K562 (cell line): ENCODE measurements around the gene PLAC8. TPM values are rescaled to one million over a fixed set of nuclear protein-coding genes. Genes with fewer than 3 reads are reported as not detected.

Experiments used
- ATAC-seq: fragments of 200-7000 bp; cut with Tn5 transposase; 3 replicates; pipeline ENCODE4 v1.9.1; 2020; ENCODE audit warnings: moderate library complexity
- BruUV-seq: library from RNA; stranded (reverse); fragments of 400-500 nt; replicated peaks from 2 replicates; lab custom pipeline; 2021; lab: Mats Ljungman, UMichigan
- CTCF ChIA-PET: fragments of 300-600 bp; formaldehyde crosslinking; extraction: SDS; loops from one replicate; lab custom pipeline; 2021; ENCODE audit warnings: low intra/inter-chr PET ratio; lab: Yijun Ruan, JAX
- POLR2A ChIA-PET: fragments of 300-600, 350-650 bp; sonication (Branson Sonifier 250); formaldehyde crosslinking; extraction: SDS; loops from one replicate; lab custom pipeline; 2021; ENCODE audit warnings: antibody characterized with exemption, inconsistent platforms; lab: Yijun Ruan, JAX
- DNase-seq, 4 experiments: peaks; one replicate each; pipeline versions ENCODE4 v3.0.0 to v3.0.0-alpha.2; 2011 to 2018; ENCODE audit warnings: low spot score in 3 of 4, mixed read lengths in 3 of 4; ENCODE audit errors: extremely low read depth in 1 of 4
- FAIRE-seq: peaks from 2 replicates; lab custom pipeline; 2011; peaks lifted over from hg19 to GRCh38; lab: Jason Lieb, UNC
- H2AFZ ChIP-seq: 2 replicates; pipeline ENCODE4 v1.6.0; 2011; ENCODE audit warnings: low read depth, low read length, control low read depth, inconsistent platforms
- H3K27ac ChIP-seq: fragments of 200-600 bp; 3 replicates; pipeline ENCODE4 v1.8.0; 2011; ENCODE audit warnings: low read depth, mild to moderate bottlenecking, control low read depth, inconsistent platforms, low read length, moderate library complexity, mixed read lengths; ENCODE audit errors: extremely low read depth
- H3K27me3 ChIP-seq, 2 experiments: fragments of 300-600 bp in 1 of 2; 2 replicates in 1 of 2; 3 replicates in 1 of 2; pipeline versions ENCODE4 v1.6.0 to v1.8.0; 2011; ENCODE audit warnings: inconsistent platforms in 2 of 2, low read length in 2 of 2, mild to moderate bottlenecking in 1 of 2, mixed read lengths in 1 of 2, moderate library complexity in 1 of 2; ENCODE audit not compliant: control insufficient read depth in 2 of 2, insufficient read depth in 2 of 2
- H3K36me3 ChIP-seq: fragments of 300-600 bp; 3 replicates; pipeline ENCODE4 v1.8.0; 2011; ENCODE audit warnings: mild to moderate bottlenecking, low read length, inconsistent platforms; ENCODE audit not compliant: control insufficient read depth, insufficient read depth
- H3K4me1 ChIP-seq, 2 experiments: fragments of 200-600 bp in 1 of 2; replicated peaks in 1 of 2; 2 replicates in 1 of 2; 3 replicates in 1 of 2; pipeline versions ENCODE4 v1.5.1 to v1.8.0; 2011; ENCODE audit warnings: inconsistent platforms in 2 of 2, low read length in 2 of 2, mild to moderate bottlenecking in 1 of 2, mixed read lengths in 1 of 2, moderate library complexity in 1 of 2; ENCODE audit not compliant: control insufficient read depth in 2 of 2, insufficient read depth in 2 of 2
- H3K4me2 ChIP-seq: 2 replicates; pipeline ENCODE4 v1.6.1; 2011; ENCODE audit warnings: low read length, control low read depth, inconsistent platforms, mixed read lengths; ENCODE audit not compliant: insufficient read depth
- H3K4me3 ChIP-seq: fragments of 200-600 bp; sonication (generic), shearing (Covaris generic); 2 replicates; pipeline ENCODE4 v1.5.1; 2016; ENCODE audit warnings: control low read depth, inconsistent platforms
- H3K79me2 ChIP-seq: fragments of 200-600 bp; 3 replicates; pipeline ENCODE4 v1.8.0; 2011; ENCODE audit warnings: low read length, inconsistent platforms; ENCODE audit not compliant: control insufficient read depth, insufficient read depth
- H3K9ac ChIP-seq, 2 experiments: 2 replicates each; pipeline versions ENCODE4 v1.6.0 to v1.6.1; 2011; ENCODE audit warnings: low read depth in 2 of 2, low read length in 2 of 2, control low read depth in 1 of 2, inconsistent platforms in 1 of 2, mild to moderate bottlenecking in 1 of 2, mixed read lengths in 1 of 2; ENCODE audit not compliant: insufficient read depth in 1 of 2
- H3K9me1 ChIP-seq: one replicate; pipeline ENCODE4 v1.6.0; 2011; ENCODE audit warnings: inconsistent platforms, mild to moderate bottlenecking, low read length, moderate library complexity; ENCODE audit not compliant: control insufficient read depth, insufficient read depth
- H3K9me3 ChIP-seq: replicated peaks from 2 replicates; pipeline ENCODE4 v1.5.1; 2011; ENCODE audit warnings: low read depth, low read length, inconsistent platforms; ENCODE audit not compliant: control insufficient read depth, insufficient read depth
- H4K20me1 ChIP-seq: replicated peaks from 2 replicates; pipeline ENCODE4 v1.6.1; 2011; ENCODE audit warnings: low read length, inconsistent platforms, mixed read lengths; ENCODE audit not compliant: control insufficient read depth, insufficient read depth
- ARID1B ChIP-seq: fragments of 450-650 bp; IDR thresholded peaks from 2 replicates; pipeline ENCODE4 v1.6.1; 2016; ENCODE audit warnings: antibody characterized with exemption, mild to moderate bottlenecking, inconsistent platforms
- COPS2 ChIP-seq: fragments of 450-650 bp; conservative IDR thresholded peaks from 2 replicates; pipeline ENCODE4 v1.6.1; 2016; ENCODE audit warnings: mild to moderate bottlenecking, moderate library complexity
- GATAD2B ChIP-seq: fragments of 450-650 bp; IDR thresholded peaks from 2 replicates; pipeline ENCODE4 v1.6.1; 2017; ENCODE audit warnings: mild to moderate bottlenecking, borderline replicate concordance
- HIVEP1 ChIP-seq: fragments of 250-450 bp; sonication (Bioruptor Pico); IDR thresholded peaks from 2 replicates; pipeline ENCODE4 v1.4.0; 2020; ENCODE audit warnings: mild to moderate bottlenecking
- HMGXB4 ChIP-seq: sonication (generic); formaldehyde crosslinking; IDR thresholded peaks from 2 replicates; pipeline ENCODE4 v1.8.1; 2023; ENCODE audit warnings: mild to moderate bottlenecking, missing genetic modification reagents
- KDM1A ChIP-seq, 2 experiments: fragments of 450-650 bp; IDR thresholded peaks; 2 replicates each; pipeline ENCODE4 v1.6.1; 2016; ENCODE audit warnings: mild to moderate bottlenecking in 2 of 2
- SAP30 ChIP-seq: fragments of 200-600 bp; sonication (generic); IDR thresholded peaks from 2 replicates; pipeline ENCODE4 v1.6.1; 2012; ENCODE audit warnings: borderline replicate concordance, low read depth, mild to moderate bottlenecking, moderate library complexity, low read length, control low read depth, inconsistent platforms; ENCODE audit not compliant: insufficient read depth, poor library complexity, severe bottlenecking
- SMARCA4 ChIP-seq: fragments of 450-650 bp; IDR thresholded peaks from 2 replicates; pipeline ENCODE4 v1.6.1; 2016
- TRIM25 ChIP-seq: fragments of 450-650 bp; IDR thresholded peaks from 2 replicates; pipeline ENCODE4 v1.7.0; 2016; ENCODE audit warnings: borderline replicate concordance
- ZBTB33 ChIP-seq: sonication (generic); formaldehyde crosslinking; IDR thresholded peaks from 2 replicates; pipeline ENCODE4 v1.8.1; 2023; ENCODE audit warnings: mild to moderate bottlenecking, missing genetic modification reagents
- ZFX ChIP-seq: sonication (generic); formaldehyde crosslinking; IDR thresholded peaks from 2 replicates; pipeline ENCODE4 v1.8.0; 2022; ENCODE audit warnings: mild to moderate bottlenecking, missing genetic modification reagents, moderate library complexity
- ZKSCAN3 ChIP-seq: fragments of 250-450 bp; sonication (Bioruptor Pico); IDR thresholded peaks from 2 replicates; pipeline ENCODE4 v1.4.0; 2020
- ZNF644 ChIP-seq: fragments of 200-800 bp; sonication (Bioruptor generic); IDR thresholded peaks from 2 replicates; pipeline ENCODE4 v1.6.1; 2016; ENCODE audit warnings: low read depth, missing genetic modification characterization, missing compliant biosample characterization
- in situ Hi-C: fragments of 300-500 bp; cut with MboI; formaldehyde crosslinking; loops from 4 replicates; pipeline ENCODE4 v1.15.0; 2018; ENCODE audit warnings: inconsistent platforms, mixed read lengths
- intact Hi-C: fragments of 100-400 bp; cut with micrococcal nuclease; formaldehyde crosslinking; loops from 2 replicates; pipeline ENCODE4 v1.14.2; 2022
- polyA plus RNA-seq, 8 experiments: library from polyadenylated mRNA; depleted of rRNA in 4 of 8; stranded (reverse) in 5 of 8; unstranded in 3 of 8; fragments of >200 nt; fragmentation: Nextera tagmentation in 2 of 8; fragmentation: Illumina TruSeq in 1 of 8; extraction: Ambion mirVana in 2 of 8; extraction: Trizol in 1 of 8; gene quantifications; 2 replicates each; pipeline versions ENCODE4 v1.2.1 to v1.2.3, GENCODE V29; 2011 to 2014; ENCODE audit warnings: inconsistent platforms in 1 of 8, missing spikeins in 1 of 8
- total RNA-seq, 7 experiments: library from RNA; depleted of rRNA in 6 of 7; stranded (reverse); fragments of >200 nt in 6 of 7; fragmentation: Illumina TruSeq in 2 of 7; extraction: Trizol in 2 of 7; gene quantifications; 2 replicates each; pipeline versions ENCODE4 v1.2.1 to v1.2.3, GENCODE V29; 2011 to 2021; ENCODE audit warnings: low replicate concordance in 1 of 7

Gene PLAC8
- total and polyA plus RNA-seq, 9 of the 15 experiments (the other 6 are each of a cell fraction or from before 2014, with no cell fraction given) = 0.27 to 0.51 TPM; not detected in 7

DNA sequence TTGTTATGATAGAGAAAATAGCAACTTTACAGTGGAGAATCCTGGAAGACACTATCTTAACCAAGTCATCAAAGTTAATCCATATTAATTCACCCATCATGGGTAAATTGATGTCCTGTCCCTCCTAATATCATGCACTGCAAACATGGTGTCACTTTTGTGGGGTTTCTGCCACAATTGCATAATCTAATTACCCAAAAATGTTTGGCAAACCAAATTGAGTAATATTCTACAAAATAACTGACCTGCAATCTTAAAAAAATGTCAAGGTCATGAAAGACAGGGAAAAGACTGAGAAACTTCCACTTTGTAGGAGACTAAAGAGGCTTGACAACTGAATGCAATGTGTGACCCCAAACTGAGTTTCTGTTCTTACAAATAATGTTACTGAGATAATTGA is 37.1 kb upstream of the PLAC8 start:
- DNase-seq (no peak), FAIRE-seq (no peak), ATAC-seq (no peak)
- H3K9me3 ChIP-seq = no peaks in the 10 kb centered on the region
- intact Hi-C loops (no loop called here), in situ Hi-C loops (no loop called here)
- H3K27me3 ChIP-seq = peaks cover 23 to 25% of the 10 kb centered on the region in 2 experiments; a peak in 4 of 5 replicates
- H3K36me3 ChIP-seq = no peaks in the 10 kb centered on the region
- H4K20me1 ChIP-seq = no peaks in the 10 kb centered on the region
- no peaks in the 10 kb centered on the region for H3K79me2 ChIP-seq
- H2AFZ ChIP-seq = no peak overlapping the region
- no peak overlapping the region for H3K9ac ChIP-seq
- POLR2A ChIA-PET = no interaction called here
- H3K4me3 ChIP-seq = no peak overlapping the region
- CTCF ChIA-PET = no interaction called here
- no peak overlapping the region for H3K27ac ChIP-seq
- no peak overlapping the region for H3K4me2 ChIP-seq
- BruUV-seq = no TSS peak
- no peaks in the 10 kb centered on the region for H3K4me1 ChIP-seq
- TF ChIP-seq GATAD2B = no peak
- TF ChIP-seq COPS2 = no peak
- no peak for TF ChIP-seq SAP30
- TF ChIP-seq SMARCA4 = no peak
- no peak for TF ChIP-seq HIVEP1 (CRISPR knock-in tag)
- no peak for TF ChIP-seq ZBTB33 (CRISPR knock-in tag)
- no peak for TF ChIP-seq ARID1B
- no peak for TF ChIP-seq TRIM25
- no peak for TF ChIP-seq HMGXB4 (CRISPR knock-in tag)
- no peak for TF ChIP-seq KDM1A (IDR thresholded peaks at IDR 0.05)
- TF ChIP-seq ZKSCAN3 (CRISPR knock-in tag) = no peak
- no peak for TF ChIP-seq ZNF644 (tag)
- TF ChIP-seq ZFX (CRISPR knock-in tag) = no peak
- H3K9me1 ChIP-seq = no peaks in the 10 kb centered on the region
